Uterus (tissue), 2 donors: ENCODE results near the gene CAPZB.

Experiments
- POLR2A ChIP-seq, 2 donors: fragments of 450-650 bp; IDR thresholded peaks; one replicate each; pipeline ENCODE4 v1.6.1; 2016; ENCODE audit warnings: antibody characterized with exemption in 2 of 2, mild to moderate bottlenecking in 1 of 2, moderate library complexity in 1 of 2
- TF ChIP-seq, protein P1 (sequence below), 4 experiments: fragments of 200-600 bp in 2 of 4; fragments of 450-650 bp in 2 of 4; sonication (generic) in 2 of 4; IDR thresholded peaks; one replicate each; pipeline ENCODE4 v1.5.1; 2016 to 2019; ENCODE audit warnings: antibody characterized with exemption in 4 of 4, mild to moderate bottlenecking in 2 of 4, moderate library complexity in 1 of 4

DNA sequence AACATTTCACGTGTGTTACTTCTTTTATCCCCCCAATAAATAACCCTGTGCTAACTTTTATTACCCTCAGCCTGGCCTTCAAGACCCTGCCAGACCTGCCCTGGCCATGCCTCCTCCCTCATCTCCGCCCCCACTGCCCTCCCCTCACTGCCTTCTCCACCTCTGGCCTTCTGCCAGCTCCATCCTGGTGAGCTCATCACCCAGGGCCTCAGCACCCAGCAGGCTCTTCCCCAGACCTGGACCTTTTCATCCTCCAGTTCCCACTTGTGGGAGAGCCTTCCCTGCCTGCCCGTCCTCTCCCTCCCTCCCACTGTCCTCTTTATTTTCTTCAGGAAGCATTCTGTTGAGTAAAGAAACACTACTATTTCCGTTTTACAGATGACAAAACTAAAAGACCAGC is 101.2 kb downstream of the CAPZB start:
- TF ChIP-seq, protein P1, sequence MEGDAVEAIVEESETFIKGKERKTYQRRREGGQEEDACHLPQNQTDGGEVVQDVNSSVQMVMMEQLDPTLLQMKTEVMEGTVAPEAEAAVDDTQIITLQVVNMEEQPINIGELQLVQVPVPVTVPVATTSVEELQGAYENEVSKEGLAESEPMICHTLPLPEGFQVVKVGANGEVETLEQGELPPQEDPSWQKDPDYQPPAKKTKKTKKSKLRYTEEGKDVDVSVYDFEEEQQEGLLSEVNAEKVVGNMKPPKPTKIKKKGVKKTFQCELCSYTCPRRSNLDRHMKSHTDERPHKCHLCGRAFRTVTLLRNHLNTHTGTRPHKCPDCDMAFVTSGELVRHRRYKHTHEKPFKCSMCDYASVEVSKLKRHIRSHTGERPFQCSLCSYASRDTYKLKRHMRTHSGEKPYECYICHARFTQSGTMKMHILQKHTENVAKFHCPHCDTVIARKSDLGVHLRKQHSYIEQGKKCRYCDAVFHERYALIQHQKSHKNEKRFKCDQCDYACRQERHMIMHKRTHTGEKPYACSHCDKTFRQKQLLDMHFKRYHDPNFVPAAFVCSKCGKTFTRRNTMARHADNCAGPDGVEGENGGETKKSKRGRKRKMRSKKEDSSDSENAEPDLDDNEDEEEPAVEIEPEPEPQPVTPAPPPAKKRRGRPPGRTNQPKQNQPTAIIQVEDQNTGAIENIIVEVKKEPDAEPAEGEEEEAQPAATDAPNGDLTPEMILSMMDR (IDR thresholded peaks at IDR 0.05) = no peak
- TF ChIP-seq POLR2A (IDR thresholded peaks at IDR 0.05) = no peak
